Left colon (tissue), 2 donors: ENCODE measurements around the gene RBM34. TPM values are rescaled to one million over a fixed set of nuclear protein-coding genes. Genes with fewer than 3 reads are reported as not detected.

ENCODE experiments used
- microRNA-seq, 2 donors: library from miRNA; unstranded; fragments of <30 nt; microRNA quantifications; one replicate each; pipeline versions ENCODE4 v1.1.0 to v1.2.0, GENCODE V29; 2020
- total RNA-seq, 2 donors: library from RNA; stranded (reverse); fragmentation: NEBNext Ultra II Directional; extraction: Animal tissue kit (Norgen Biotek cat#: 25700); gene quantifications; one replicate each; pipeline ENCODE4 v1.2.1, GENCODE V29; 2021
- donor health status: DM: no; HTN: no; CAD: no.
- donor health status: DM: yes; HTN: yes; CAD: no.

RBM34 gene
- total RNA-seq, 2 donors from 2014 or later: 50.8 to 58.7 TPM

Small RNA genes lying within 50 kb of the gene (microRNA-seq; reads per million reads assigned to microRNA genes)
- 0 reads per million in 2 donors for gene MIR4753

Other genes with a start within 250 kb of the RBM34 start
- gene TOMM20, start 32.4 kb downstream of the RBM34 start, total RNA-seq: 100 to 1,000 TPM in 1 of 2 donors, 10 to 100 TPM in 1; 84.6 to 108 TPM
- 10 to 100 TPM; 26.2 to 33.9 TPM for gene ARID4B, start 166.9 kb upstream of the RBM34 start, total RNA-seq
- gene GGPS1, start 167.3 kb upstream of the RBM34 start, total RNA-seq: 10 to 100 TPM; 29.9 to 30.9 TPM
- gene TBCE, start 206.2 kb upstream of the RBM34 start, total RNA-seq: 10 to 100 TPM; 19.2 to 26.4 TPM